Stimulated activated CD8-positive, alpha-beta memory T cell treated with anti-CD3 and anti-CD28 coated beads, Interleukin-4, amount 100 ng/mL, for 24 hours (primary cell): ENCODE results near the gene ZNF428.
A peak's percentile ranks its signal among the peaks of the same experiment; 100 is the strongest.
"Not testable (repeated sequence)": the region's sequence is repeated elsewhere in the genome, so short reads cannot be mapped to it uniquely, and the experiment has no call there.

Experiments used
- DNase-seq: peaks from one replicate; pipeline ENCODE4 v3.0.0-alpha.2; 2020; ENCODE audit warnings: low read depth

The ZNF428 gene

GRCh38 chr19:43619262-43620060 lies at the start of gene ZNF428:
Gene ZNF428 (minus strand): TSS chr19:43619629. CDS start chr19:43614304, 5,325 bp downstream.
- DNase-seq: peak; percentile 80

- peak; percentile 86 for DNase-seq
These were observed 49.1 kb upstream of the ZNF428 start for GRCh38 chr19:43668406-43669109.

GRCh38 chr19:43667876-43668405 lies 48.5 kb upstream of the ZNF428 start:
- DNase-seq: no peak

- no peak for DNase-seq
These were observed 47.9 kb upstream of the ZNF428 start for GRCh38 chr19:43667126-43667875.

GRCh38 chr19:43664018-43664417 lies 44.6 kb upstream of the ZNF428 start:
- no peak for DNase-seq

- no peak for DNase-seq
These were observed 43.1 kb upstream of the ZNF428 start for GRCh38 chr19:43662487-43662886.

GRCh38 chr19:43660971-43661360 lies 41.5 kb upstream of the ZNF428 start:
- no peak for DNase-seq

GRCh38 chr19:43660301-43660970 lies 41.0 kb upstream of the ZNF428 start:
- DNase-seq: no peak

GRCh38 chr19:43658494-43658893 lies 39.1 kb upstream of the ZNF428 start:
- DNase-seq: no peak

GRCh38 chr19:43658001-43658400 lies 38.6 kb upstream of the ZNF428 start:
- no peak for DNase-seq

- no peak for DNase-seq
These were observed 37.0 kb upstream of the ZNF428 start for GRCh38 chr19:43656436-43656835.

GRCh38 chr19:43652546-43652874 lies 33.1 kb upstream of the ZNF428 start:
- DNase-seq: no peak

GRCh38 chr19:43651758-43652545 lies 32.5 kb upstream of the ZNF428 start:
- DNase-seq: peak; percentile 22

GRCh38 chr19:43650276-43650675 lies 30.8 kb upstream of the ZNF428 start:
- not testable (repeated sequence) for DNase-seq

GRCh38 chr19:43649514-43649913 lies 30.1 kb upstream of the ZNF428 start:
- no peak for DNase-seq

- no peak for DNase-seq
These were observed 29.2 kb upstream of the ZNF428 start for GRCh38 chr19:43648633-43649032.

- DNase-seq: no peak
These were observed 24.8 kb upstream of the ZNF428 start for GRCh38 chr19:43644181-43644580.

GRCh38 chr19:43643326-43643725 lies 23.9 kb upstream of the ZNF428 start:
- DNase-seq: no peak

GRCh38 chr19:43642531-43642930 lies 23.1 kb upstream of the ZNF428 start:
- DNase-seq: no peak

GRCh38 chr19:43641333-43641732 lies 21.9 kb upstream of the ZNF428 start:
- DNase-seq: no peak

- no peak for DNase-seq
These were observed 21.0 kb upstream of the ZNF428 start for GRCh38 chr19:43640424-43640757.
